HK-2 (cell line): Measurements from ENCODE around the gene GADD45GIP1.

Source experiments
- DNase-seq: peaks from one replicate; pipeline ENCODE4 v3.0.0-alpha.2; 2018; ENCODE audit not compliant: unreplicated experiment

Gene GADD45GIP1

DNA sequence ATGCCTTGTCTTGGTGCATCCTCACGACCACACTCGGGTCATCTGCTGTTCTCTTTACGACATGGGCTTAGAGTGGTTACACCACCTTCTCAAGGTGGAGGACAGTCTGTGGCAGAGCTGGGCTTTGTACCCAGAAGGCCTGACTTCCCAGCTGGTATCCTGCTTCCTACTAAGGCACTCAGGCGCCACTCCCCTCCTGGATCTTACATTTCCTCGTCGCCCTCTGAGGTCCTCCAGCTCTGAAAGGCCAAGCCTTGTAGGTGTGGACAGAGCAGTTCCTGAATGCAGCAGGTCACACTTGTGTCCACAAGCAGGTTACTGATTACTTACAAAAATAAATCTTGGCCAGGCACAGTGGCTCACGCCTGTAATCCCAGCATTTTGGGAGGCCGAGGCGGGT lies 49.9 kb downstream of the GADD45GIP1 start:
- no peak for DNase-seq
